Stimulated activated CD8-positive, alpha-beta memory T cell treated with anti-CD3 and anti-CD28 coated beads, Interleukin-2, amount 100 ng/mL, for 48 hours (primary cell): Measurements from ENCODE around the gene PLCL1.

ENCODE experiments used
- DNase-seq, 2 donors: peaks; one replicate each; pipeline ENCODE4 v3.0.0-alpha.2; 2020; ENCODE audit warnings: low read depth in 2 of 2

The PLCL1 gene

GRCh38 chr2:197857476-197858107 lies 53.2 kb downstream of the PLCL1 start:
- no peak for DNase-seq

GRCh38 chr2:197858607-197859140 lies 54.3 kb downstream of the PLCL1 start:
- DNase-seq = no peak

GRCh38 chr2:197862246-197862955 lies 58.0 kb downstream of the PLCL1 start:
- DNase-seq = no peak

GRCh38 chr2:197863744-197864143 lies 59.4 kb downstream of the PLCL1 start:
- no peak for DNase-seq

- no peak for DNase-seq
Observed at GRCh38 chr2:197866455-197866854, 62.1 kb downstream of the PLCL1 start.

- no peak for DNase-seq
Observed at GRCh38 chr2:197867033-197867432, 62.6 kb downstream of the PLCL1 start.

GRCh38 chr2:197867624-197868023 lies 63.2 kb downstream of the PLCL1 start:
- DNase-seq = no peak

- DNase-seq = no peak
Observed at GRCh38 chr2:197868206-197868605, 63.8 kb downstream of the PLCL1 start.

GRCh38 chr2:197869041-197869440 lies 64.6 kb downstream of the PLCL1 start:
- DNase-seq = no peak

- DNase-seq = no peak
Observed at GRCh38 chr2:197869501-197870111, 65.2 kb downstream of the PLCL1 start.

GRCh38 chr2:197870137-197870536 lies 65.7 kb downstream of the PLCL1 start:
- DNase-seq = no peak

- no peak for DNase-seq
Observed at GRCh38 chr2:197871780-197872456, 67.5 kb downstream of the PLCL1 start.

GRCh38 chr2:197873293-197873701 lies 68.9 kb downstream of the PLCL1 start:
- no peak for DNase-seq

- no peak for DNase-seq
Observed at GRCh38 chr2:197875763-197876162, 71.4 kb downstream of the PLCL1 start.

- no peak for DNase-seq
Observed at GRCh38 chr2:197876524-197876923, 72.1 kb downstream of the PLCL1 start.

- DNase-seq = no peak
Observed at GRCh38 chr2:197877038-197877437, 72.6 kb downstream of the PLCL1 start.

GRCh38 chr2:197878792-197879191 lies 74.4 kb downstream of the PLCL1 start:
- no peak for DNase-seq

- no peak for DNase-seq
Observed at GRCh38 chr2:197879812-197880408, 75.5 kb downstream of the PLCL1 start.

GRCh38 chr2:197883354-197884032 lies 79.1 kb downstream of the PLCL1 start:
- no peak for DNase-seq

- DNase-seq = no peak
Observed at GRCh38 chr2:197884252-197884651, 79.9 kb downstream of the PLCL1 start.

GRCh38 chr2:197885126-197885525 lies 80.7 kb downstream of the PLCL1 start:
- no peak for DNase-seq
